ENCODE results near the gene WWC2. TPM values are rescaled to one million over a fixed set of nuclear protein-coding genes. Genes with fewer than 3 reads are reported as not detected.

Gene WWC2
- total RNA-seq, 2 experiments from 2014 or later, result not detected

DNA sequence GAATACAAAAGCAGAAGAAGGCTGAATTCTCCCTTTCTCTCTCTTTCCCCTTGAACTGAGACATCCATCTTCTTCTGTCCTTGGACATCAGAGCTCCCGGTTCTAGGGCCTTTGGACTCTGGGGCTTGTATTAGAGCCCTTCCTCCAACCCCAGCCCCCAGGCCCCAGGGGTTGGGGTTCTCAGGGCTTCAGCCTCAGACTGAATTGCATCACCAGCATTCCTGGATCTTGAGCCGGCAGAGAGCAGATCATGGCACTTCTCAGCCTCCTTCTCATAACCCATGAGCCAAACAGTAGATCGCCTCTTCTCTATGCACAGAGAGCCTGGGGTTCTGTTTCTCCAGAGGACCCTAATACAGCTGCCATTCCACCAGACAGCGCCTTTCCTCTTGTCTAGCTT lies 248.5 kb downstream of the WWC2 start:
- Histone ChIP-seq H3K4me3 (ENCODE audit: low read depth, low read length, poor library complexity, severe bottlenecking) (no peak overlapping the region), H3K9me2 (ENCODE audit: insufficient read depth, low read length) (no peaks in the 10 kb centered on the region), H2AFZ (ENCODE audit: low read length) (no peak overlapping the region), H4K20me1 (ENCODE audit: insufficient read depth, low read length) (no peaks in the 10 kb centered on the region), H3K4me1 (ENCODE audit: insufficient read depth, low read length, poor library complexity, severe bottlenecking) (no peaks in the 10 kb centered on the region), H3K36me3 (ENCODE audit: insufficient read depth, low read length) (no peaks in the 10 kb centered on the region), H3K79me2 (ENCODE audit: insufficient read depth, low read depth, low read length) (no peaks in the 10 kb centered on the region), H3K9me3 (ENCODE audit: low read length) (no peaks in the 10 kb centered on the region), H3K27ac (ENCODE audit: low read depth, low read length, poor library complexity, severe bottlenecking) (no peak overlapping the region), H3K4me2 (ENCODE audit: low read length) (no peak overlapping the region)
- POLR2A ChIA-PET, result no interaction called here
- BruUV-seq (replicated peaks), result no TSS peak
- DNase-seq (ENCODE audit: low spot score), result no peak
- CTCF ChIA-PET (ENCODE audit: unreplicated experiment), result interaction anchor here (0.6 kb wide), 1 partner anchor 10 kb away, joined by 3 read pairs; no protein-coding TSS in a partner anchor
- intact Hi-C loops (cut with micrococcal nuclease; ENCODE audit: unreplicated experiment), result no loop called here
- TF ChIP-seq, protein P1, sequence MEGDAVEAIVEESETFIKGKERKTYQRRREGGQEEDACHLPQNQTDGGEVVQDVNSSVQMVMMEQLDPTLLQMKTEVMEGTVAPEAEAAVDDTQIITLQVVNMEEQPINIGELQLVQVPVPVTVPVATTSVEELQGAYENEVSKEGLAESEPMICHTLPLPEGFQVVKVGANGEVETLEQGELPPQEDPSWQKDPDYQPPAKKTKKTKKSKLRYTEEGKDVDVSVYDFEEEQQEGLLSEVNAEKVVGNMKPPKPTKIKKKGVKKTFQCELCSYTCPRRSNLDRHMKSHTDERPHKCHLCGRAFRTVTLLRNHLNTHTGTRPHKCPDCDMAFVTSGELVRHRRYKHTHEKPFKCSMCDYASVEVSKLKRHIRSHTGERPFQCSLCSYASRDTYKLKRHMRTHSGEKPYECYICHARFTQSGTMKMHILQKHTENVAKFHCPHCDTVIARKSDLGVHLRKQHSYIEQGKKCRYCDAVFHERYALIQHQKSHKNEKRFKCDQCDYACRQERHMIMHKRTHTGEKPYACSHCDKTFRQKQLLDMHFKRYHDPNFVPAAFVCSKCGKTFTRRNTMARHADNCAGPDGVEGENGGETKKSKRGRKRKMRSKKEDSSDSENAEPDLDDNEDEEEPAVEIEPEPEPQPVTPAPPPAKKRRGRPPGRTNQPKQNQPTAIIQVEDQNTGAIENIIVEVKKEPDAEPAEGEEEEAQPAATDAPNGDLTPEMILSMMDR (conservative IDR thresholded peaks at IDR 0.05; ENCODE audit: low read length), result no peak
- no peak for TF ChIP-seq EZH2phosphoT487 (IDR thresholded peaks at IDR 0.05; ENCODE audit: borderline replicate concordance, low read depth, low read length)

DNA sequence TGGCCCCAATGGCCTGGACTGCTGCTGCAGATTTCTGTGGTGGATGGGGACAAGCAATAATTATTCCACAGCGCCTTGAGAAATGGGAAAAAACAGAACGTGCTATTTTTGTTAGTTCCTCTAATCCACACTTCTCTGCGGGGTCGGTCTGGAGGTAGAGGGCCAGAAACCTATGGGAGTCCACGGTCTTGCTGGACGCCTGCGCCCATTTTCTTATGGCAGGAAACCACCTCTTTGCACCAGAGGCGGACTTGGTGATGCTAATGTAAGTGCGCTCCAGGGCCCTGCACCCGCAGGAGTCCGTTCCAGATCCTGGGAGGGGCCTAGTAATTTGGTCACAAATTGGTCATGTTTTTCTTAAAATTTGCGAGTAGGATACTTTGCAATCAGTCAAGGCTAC lies 249.1 kb downstream of the WWC2 start:
- Histone ChIP-seq H4K20me1 (ENCODE audit: insufficient read depth, low read length) (no peaks in the 10 kb centered on the region), H3K79me2 (ENCODE audit: insufficient read depth, low read depth, low read length) (no peaks in the 10 kb centered on the region), H2AFZ (ENCODE audit: low read length) (no peak overlapping the region), H3K9me3 (ENCODE audit: low read length) (no peaks in the 10 kb centered on the region), H3K27ac (ENCODE audit: low read depth, low read length, poor library complexity, severe bottlenecking) (no peak overlapping the region), H3K4me3 (ENCODE audit: low read depth, low read length, poor library complexity, severe bottlenecking) (no peak overlapping the region), H3K36me3 (ENCODE audit: insufficient read depth, low read length) (no peaks in the 10 kb centered on the region), H3K4me2 (ENCODE audit: low read length) (no peak overlapping the region), H3K4me1 (ENCODE audit: insufficient read depth, low read length, poor library complexity, severe bottlenecking) (no peaks in the 10 kb centered on the region), H3K9me2 (ENCODE audit: insufficient read depth, low read length) (no peaks in the 10 kb centered on the region)
- ChIA-PET CTCF (ENCODE audit: unreplicated experiment) (no interaction called here), POLR2A (no interaction called here)
- no peak for DNase-seq (ENCODE audit: low spot score)
- BruUV-seq (replicated peaks), result no TSS peak
- TF ChIP-seq, protein P1 (conservative IDR thresholded peaks at IDR 0.05; ENCODE audit: low read length), result no peak
- TF ChIP-seq EZH2phosphoT487 (IDR thresholded peaks at IDR 0.05; ENCODE audit: borderline replicate concordance, low read depth, low read length), result no peak
- intact Hi-C loops (cut with micrococcal nuclease; ENCODE audit: unreplicated experiment), result no loop called here

DNA sequence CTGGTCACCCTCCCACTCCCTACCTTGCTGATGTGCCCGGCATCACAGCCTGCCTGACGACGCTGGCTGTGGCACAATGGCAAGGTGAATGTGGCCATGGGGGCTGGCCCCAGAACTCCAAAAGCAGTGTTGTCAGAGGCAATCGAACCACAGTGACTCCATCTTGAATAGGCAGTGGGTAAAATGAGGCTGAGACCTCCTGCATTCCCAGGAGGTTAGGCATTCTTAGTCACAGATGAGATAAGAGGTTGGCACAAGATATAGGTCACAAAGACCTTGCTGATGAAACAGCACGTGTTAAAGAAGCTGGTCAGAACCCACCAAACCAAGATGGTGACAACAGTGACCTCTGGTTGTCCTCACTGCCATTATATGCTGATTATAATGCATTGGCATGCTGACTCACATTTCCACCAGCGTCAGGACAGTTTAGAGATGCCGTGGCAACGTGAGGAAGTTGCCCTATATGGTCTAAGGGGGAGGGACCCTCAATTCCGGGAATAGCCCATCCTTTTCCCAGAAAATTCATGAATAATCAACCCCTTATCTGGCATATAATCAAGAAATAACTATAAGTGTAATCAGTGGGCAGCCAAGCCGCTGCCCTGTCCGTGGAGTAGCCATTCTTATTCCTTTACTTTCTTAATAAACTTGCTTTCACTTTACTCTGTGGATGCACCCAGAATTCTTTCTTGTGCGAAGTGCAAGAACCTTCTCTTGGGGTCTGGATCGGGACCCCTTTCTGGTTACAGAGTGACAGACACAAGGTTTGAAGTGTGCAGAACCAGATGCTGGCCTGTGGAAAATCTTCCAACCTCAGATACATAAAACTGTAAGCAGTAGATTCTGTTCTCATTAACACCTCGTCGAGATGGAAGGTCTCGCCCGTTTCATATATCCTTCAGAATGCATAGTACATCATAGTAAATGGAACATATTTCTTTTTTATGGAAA lies 249.9 kb downstream of the WWC2 start:
- H3K9me2 ChIP-seq (ENCODE audit: insufficient read depth, low read length), result no peaks in the 10 kb centered on the region
- no peak overlapping the region for H2AFZ ChIP-seq (ENCODE audit: low read length)
- no peak for DNase-seq (ENCODE audit: low spot score)
- no peak overlapping the region for H3K4me3 ChIP-seq (ENCODE audit: low read depth, low read length, poor library complexity, severe bottlenecking)
- no TSS peak for BruUV-seq (replicated peaks)
- H3K4me2 ChIP-seq (ENCODE audit: low read length), result no peak overlapping the region
- no peaks in the 10 kb centered on the region for H3K36me3 ChIP-seq (ENCODE audit: insufficient read depth, low read length)
- no peaks in the 10 kb centered on the region for H3K4me1 ChIP-seq (ENCODE audit: insufficient read depth, low read length, poor library complexity, severe bottlenecking)
- H3K27ac ChIP-seq (ENCODE audit: low read depth, low read length, poor library complexity, severe bottlenecking), result no peak overlapping the region
- intact Hi-C loops (cut with micrococcal nuclease; ENCODE audit: unreplicated experiment), result no loop called here
- ChIA-PET POLR2A (no interaction called here), CTCF (ENCODE audit: unreplicated experiment) (no interaction called here)
- H3K79me2 ChIP-seq (ENCODE audit: insufficient read depth, low read depth, low read length), result no peaks in the 10 kb centered on the region
- H4K20me1 ChIP-seq (ENCODE audit: insufficient read depth, low read length), result no peaks in the 10 kb centered on the region
- TF ChIP-seq, protein P1 (conservative IDR thresholded peaks at IDR 0.05; ENCODE audit: low read length), result no peak
- no peak for TF ChIP-seq EZH2phosphoT487 (IDR thresholded peaks at IDR 0.05; ENCODE audit: borderline replicate concordance, low read depth, low read length)
- H3K9me3 ChIP-seq (ENCODE audit: low read length), result no peaks in the 10 kb centered on the region
